Ishikawa (cell line): ENCODE data around the gene AGMO.

Source experiments
- CEBPB ChIP-seq: IDR thresholded peaks from 2 replicates; pipeline ENCODE4 v1.6.1; 2012
- CREB1 ChIP-seq: IDR thresholded peaks from 2 replicates; pipeline ENCODE4 v1.6.1; 2012; ENCODE audit warnings: low read depth
- EGR1 ChIP-seq: IDR thresholded peaks from 2 replicates; pipeline ENCODE4 v1.6.1; 2012
- EP300 ChIP-seq: IDR thresholded peaks from 2 replicates; pipeline ENCODE4 v1.6.1; 2012; ENCODE audit warnings: borderline replicate concordance
- FOXM1 ChIP-seq: IDR thresholded peaks from 2 replicates; pipeline ENCODE4 v1.6.1; 2012; ENCODE audit warnings: low read depth, borderline replicate concordance
- NFIC ChIP-seq: IDR thresholded peaks from 2 replicates; pipeline ENCODE4 v1.6.1; 2012
- RAD21 ChIP-seq: IDR thresholded peaks from 2 replicates; pipeline ENCODE4 v1.6.1; 2012; ENCODE audit warnings: low read depth
- TAF1 ChIP-seq: IDR thresholded peaks from 2 replicates; pipeline ENCODE4 v1.6.1; 2012; ENCODE audit warnings: low read depth, mild to moderate bottlenecking
- TCF12 ChIP-seq: IDR thresholded peaks from 2 replicates; pipeline ENCODE4 v1.6.1; 2012; ENCODE audit warnings: low read depth
- TEAD4 ChIP-seq: IDR thresholded peaks from 2 replicates; pipeline ENCODE4 v1.6.1; 2012
- YY1 ChIP-seq: IDR thresholded peaks from 2 replicates; pipeline ENCODE4 v1.6.1; 2012; ENCODE audit warnings: low read depth
- ZBTB7A ChIP-seq: IDR thresholded peaks from 2 replicates; pipeline ENCODE4 v1.6.1; 2012; ENCODE audit warnings: low read depth
- TF ChIP-seq, protein P1 (sequence below): IDR thresholded peaks from 2 replicates; pipeline ENCODE4 v1.6.1; 2012
- TF ChIP-seq, protein P2 (sequence below): IDR thresholded peaks from 2 replicates; pipeline ENCODE4 v1.6.1; 2012
- TF ChIP-seq, protein P3 (sequence below): IDR thresholded peaks from 2 replicates; pipeline ENCODE4 v1.6.1; 2012; ENCODE audit warnings: low read depth, mild to moderate bottlenecking

AGMO gene

DNA sequence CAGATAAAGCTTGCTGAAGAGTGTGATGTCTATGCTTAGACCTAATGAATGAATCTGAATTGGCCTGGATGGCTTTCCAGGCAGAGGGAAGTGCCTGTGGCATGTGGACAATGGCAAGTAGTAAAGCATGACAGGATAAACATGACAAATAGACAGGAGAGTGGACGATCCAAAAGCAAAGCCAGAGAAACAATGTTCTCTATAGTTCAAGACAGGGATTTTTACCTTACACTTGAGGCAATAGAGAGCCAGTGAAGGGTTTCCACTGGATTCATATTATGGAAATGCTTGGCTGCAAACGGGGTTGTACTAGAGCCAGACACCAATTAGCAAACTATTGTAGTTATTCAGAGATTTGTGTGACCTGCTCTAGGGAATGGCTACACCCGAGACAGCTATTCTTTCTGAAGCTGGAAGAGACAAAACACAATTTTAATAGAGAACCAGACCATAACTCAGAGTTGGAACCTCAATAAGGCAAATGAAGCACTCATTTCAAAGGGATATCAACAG is 2.3 kb downstream of the AGMO start:
- no peak for TF ChIP-seq CREB1
- no peak for TF ChIP-seq TCF12
- no peak for TF ChIP-seq NFIC
- TF ChIP-seq TAF1 = no peak
- no peak for TF ChIP-seq CEBPB
- no peak for TF ChIP-seq YY1
- no peak for TF ChIP-seq EGR1
- TF ChIP-seq RAD21 = no peak
- TF ChIP-seq EP300 = no peak
- no peak for TF ChIP-seq TEAD4
- TF ChIP-seq, protein P1, sequence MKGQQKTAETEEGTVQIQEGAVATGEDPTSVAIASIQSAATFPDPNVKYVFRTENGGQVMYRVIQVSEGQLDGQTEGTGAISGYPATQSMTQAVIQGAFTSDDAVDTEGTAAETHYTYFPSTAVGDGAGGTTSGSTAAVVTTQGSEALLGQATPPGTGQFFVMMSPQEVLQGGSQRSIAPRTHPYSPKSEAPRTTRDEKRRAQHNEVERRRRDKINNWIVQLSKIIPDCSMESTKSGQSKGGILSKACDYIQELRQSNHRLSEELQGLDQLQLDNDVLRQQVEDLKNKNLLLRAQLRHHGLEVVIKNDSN = no peak

DNA sequence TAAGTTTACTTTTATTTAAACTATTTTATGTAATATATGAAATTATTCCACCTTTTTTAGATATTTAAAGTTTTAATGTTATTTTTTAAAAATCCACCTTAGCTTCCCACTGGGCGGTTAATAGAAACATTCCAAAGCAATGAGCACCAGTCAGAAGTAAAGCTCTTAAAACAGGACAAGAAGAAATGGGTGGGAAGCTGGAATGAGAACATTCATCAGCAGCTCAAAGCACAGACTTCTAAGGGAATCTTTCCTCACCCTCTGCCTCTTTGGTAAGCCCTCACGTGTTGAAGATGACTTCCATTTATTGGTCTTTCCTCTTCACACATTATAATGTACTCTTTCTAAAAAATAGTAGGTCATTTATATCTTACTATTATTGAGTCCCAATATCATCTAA is 3.1 kb downstream of the AGMO start:
- TF ChIP-seq, protein P2, sequence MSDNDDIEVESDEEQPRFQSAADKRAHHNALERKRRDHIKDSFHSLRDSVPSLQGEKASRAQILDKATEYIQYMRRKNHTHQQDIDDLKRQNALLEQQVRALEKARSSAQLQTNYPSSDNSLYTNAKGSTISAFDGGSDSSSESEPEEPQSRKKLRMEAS = no peak
- TF ChIP-seq, protein P1 = no peak

DNA sequence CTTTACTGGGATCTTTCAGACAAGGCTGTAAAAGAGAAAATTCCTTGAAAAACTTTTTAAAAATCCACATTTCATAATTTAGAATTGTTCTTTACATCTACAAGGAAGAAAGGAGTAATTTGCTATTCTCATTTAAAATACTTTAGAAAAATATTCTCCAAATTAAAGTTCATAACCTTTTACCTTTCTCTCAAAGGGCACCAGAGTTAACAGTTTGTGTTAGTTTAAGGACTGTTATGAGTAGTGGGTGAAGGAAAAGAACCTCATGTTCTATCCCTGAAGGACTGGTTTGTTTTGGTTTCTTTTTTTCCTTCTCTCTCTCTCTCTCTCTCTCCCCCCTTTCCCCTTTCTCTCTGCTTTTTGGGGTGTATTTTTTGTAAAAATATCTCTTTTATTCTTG is 4.1 kb downstream of the AGMO start:
- TF ChIP-seq NFIC (no peak), CREB1 (no peak), EP300 (no peak), RAD21 (no peak), ZBTB7A (no peak), CEBPB (no peak), TAF1 (no peak), EGR1 (no peak), YY1 (no peak)
- TF ChIP-seq, protein P3, sequence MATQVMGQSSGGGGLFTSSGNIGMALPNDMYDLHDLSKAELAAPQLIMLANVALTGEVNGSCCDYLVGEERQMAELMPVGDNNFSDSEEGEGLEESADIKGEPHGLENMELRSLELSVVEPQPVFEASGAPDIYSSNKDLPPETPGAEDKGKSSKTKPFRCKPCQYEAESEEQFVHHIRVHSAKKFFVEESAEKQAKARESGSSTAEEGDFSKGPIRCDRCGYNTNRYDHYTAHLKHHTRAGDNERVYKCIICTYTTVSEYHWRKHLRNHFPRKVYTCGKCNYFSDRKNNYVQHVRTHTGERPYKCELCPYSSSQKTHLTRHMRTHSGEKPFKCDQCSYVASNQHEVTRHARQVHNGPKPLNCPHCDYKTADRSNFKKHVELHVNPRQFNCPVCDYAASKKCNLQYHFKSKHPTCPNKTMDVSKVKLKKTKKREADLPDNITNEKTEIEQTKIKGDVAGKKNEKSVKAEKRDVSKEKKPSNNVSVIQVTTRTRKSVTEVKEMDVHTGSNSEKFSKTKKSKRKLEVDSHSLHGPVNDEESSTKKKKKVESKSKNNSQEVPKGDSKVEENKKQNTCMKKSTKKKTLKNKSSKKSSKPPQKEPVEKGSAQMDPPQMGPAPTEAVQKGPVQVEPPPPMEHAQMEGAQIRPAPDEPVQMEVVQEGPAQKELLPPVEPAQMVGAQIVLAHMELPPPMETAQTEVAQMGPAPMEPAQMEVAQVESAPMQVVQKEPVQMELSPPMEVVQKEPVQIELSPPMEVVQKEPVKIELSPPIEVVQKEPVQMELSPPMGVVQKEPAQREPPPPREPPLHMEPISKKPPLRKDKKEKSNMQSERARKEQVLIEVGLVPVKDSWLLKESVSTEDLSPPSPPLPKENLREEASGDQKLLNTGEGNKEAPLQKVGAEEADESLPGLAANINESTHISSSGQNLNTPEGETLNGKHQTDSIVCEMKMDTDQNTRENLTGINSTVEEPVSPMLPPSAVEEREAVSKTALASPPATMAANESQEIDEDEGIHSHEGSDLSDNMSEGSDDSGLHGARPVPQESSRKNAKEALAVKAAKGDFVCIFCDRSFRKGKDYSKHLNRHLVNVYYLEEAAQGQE = no peak
- TF ChIP-seq, protein P1 = no peak

DNA sequence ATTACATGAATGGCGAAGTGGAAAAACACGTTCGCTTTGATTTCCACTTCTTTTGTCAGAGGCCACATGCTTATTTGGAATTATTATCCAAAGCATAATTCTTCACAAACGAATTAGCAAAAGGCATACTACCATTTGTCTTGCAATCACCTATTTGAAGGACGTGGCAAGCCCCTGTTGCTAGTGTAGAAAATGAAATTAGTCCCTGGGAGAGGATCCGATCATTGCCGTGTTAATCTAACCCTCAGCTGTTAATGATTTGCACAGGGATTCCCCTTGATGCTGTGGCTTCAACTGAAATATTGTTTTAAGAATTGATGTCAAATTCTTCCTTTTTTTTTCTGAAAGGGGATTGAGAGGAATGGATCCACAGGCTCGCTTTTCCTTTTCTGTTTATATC is 4.6 kb downstream of the AGMO start:
- TF ChIP-seq, protein P3 = no peak
- TF ChIP-seq, protein P1 = no peak
- TF ChIP-seq FOXM1 (no peak), CREB1 (no peak), RAD21 (no peak), TAF1 (no peak), ZBTB7A (no peak), EGR1 (no peak)

DNA sequence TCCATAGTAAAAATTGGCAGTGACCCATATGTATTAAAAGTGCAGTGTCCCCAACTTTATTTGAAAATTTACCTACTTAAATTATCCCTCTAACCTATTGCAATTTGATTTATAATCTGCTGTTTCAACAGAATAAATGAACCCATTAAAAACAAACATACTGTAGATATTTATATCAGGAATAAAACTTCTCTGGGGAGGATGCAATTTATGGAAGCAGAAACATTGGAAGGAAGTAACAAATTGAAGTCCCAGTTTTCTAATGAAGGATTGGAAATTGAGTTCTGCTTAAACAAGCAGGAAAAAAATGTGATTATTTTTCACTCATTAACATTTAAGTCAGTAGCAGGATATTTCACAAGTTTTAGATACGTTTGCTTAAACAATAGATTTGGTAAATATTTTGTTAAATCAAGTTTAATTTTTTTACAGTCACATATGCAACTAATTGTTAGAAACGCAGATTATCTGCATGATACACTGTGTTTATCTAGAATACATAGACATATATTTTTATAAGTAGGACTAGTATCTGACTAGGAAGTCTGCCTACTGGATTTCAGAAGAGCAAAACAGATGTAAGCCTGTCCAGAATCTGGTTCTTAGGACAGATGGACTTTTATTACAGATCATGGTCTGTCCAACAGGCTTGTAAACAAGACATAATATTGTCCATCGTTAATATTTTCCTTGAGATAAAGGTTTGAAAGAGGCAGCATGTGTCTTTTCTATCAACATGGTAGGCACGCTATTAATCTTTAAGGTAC is 5.3 kb downstream of the AGMO start:
- no peak for TF ChIP-seq YY1
- TF ChIP-seq, protein P1 = no peak
- no peak for TF ChIP-seq NFIC
- no peak for TF ChIP-seq EP300
- TF ChIP-seq, protein P2 = no peak
- TF ChIP-seq TEAD4 = no peak
- no peak for TF ChIP-seq CREB1
- TF ChIP-seq TAF1 = no peak
- no peak for TF ChIP-seq TCF12
- TF ChIP-seq EGR1 = no peak
- no peak for TF ChIP-seq ZBTB7A
- TF ChIP-seq CEBPB = no peak
- TF ChIP-seq, protein P3 = no peak
- TF ChIP-seq FOXM1 = no peak
- no peak for TF ChIP-seq RAD21
